GM19351 (cell line): Measurements from ENCODE around the gene RHOV.

Experiments
- ATAC-seq: cut with Tn5 transposase; IDR thresholded peaks from one replicate; pipeline ENCODE4 v1.9.1; 2021; ENCODE audit warnings: mild to moderate bottlenecking, moderate library complexity; ENCODE audit not compliant: unreplicated experiment

RHOV gene

GRCh38 chr15:40846841-40847222 lies 27.2 kb downstream of the RHOV start:
- ATAC-seq = peak; percentile 9

GRCh38 chr15:40845511-40846284 lies 28.3 kb downstream of the RHOV start:
- no peak for ATAC-seq

- no peak for ATAC-seq
Measured at GRCh38 chr15:40845036-40845435, 29.0 kb downstream of the RHOV start.

GRCh38 chr15:40844696-40845030 lies 29.4 kb downstream of the RHOV start:
- no peak for ATAC-seq

GRCh38 chr15:40843885-40844695 lies 29.9 kb downstream of the RHOV start, which contains the start of gene SPINT1:
Gene SPINT1 (plus strand): TSS chr15:40844048. CDS start chr15:40844555, 507 bp downstream.
- ATAC-seq = no peak

GRCh38 chr15:40843261-40843884 lies 30.7 kb downstream of the RHOV start:
- ATAC-seq = no peak

GRCh38 chr15:40841741-40842140 lies 32.3 kb downstream of the RHOV start:
- ATAC-seq = no peak

GRCh38 chr15:40838756-40839155 lies 35.3 kb downstream of the RHOV start:
- ATAC-seq = no peak

GRCh38 chr15:40836020-40836419 lies 38.0 kb downstream of the RHOV start:
- ATAC-seq = no peak

GRCh38 chr15:40832903-40833302 lies 41.1 kb downstream of the RHOV start:
- no peak for ATAC-seq

- no peak for ATAC-seq
Measured at GRCh38 chr15:40831861-40832260, 42.2 kb downstream of the RHOV start.

- ATAC-seq = no peak
Measured at GRCh38 chr15:40830884-40831283, 43.1 kb downstream of the RHOV start.

GRCh38 chr15:40829115-40829514 lies 44.9 kb downstream of the RHOV start:
- no peak for ATAC-seq

- ATAC-seq = no peak
Measured at GRCh38 chr15:40828447-40829036, 45.5 kb downstream of the RHOV start, which contains the start of gene PPP1R14D. Gene PPP1R14D (minus strand): TSS chr15:40828708. CDS start chr15:40828641, 67 bp downstream.

- no peak for ATAC-seq
Measured at GRCh38 chr15:40826423-40827075, 47.5 kb downstream of the RHOV start.

GRCh38 chr15:40825661-40826422 lies 48.2 kb downstream of the RHOV start:
- ATAC-seq = no peak

GRCh38 chr15:40823572-40824343 lies 50.3 kb downstream of the RHOV start:
- no peak for ATAC-seq
